GM18861 (cell line): ENCODE data around the gene ADSS1.
"Not testable (repeated sequence)": the region's sequence is repeated elsewhere in the genome, so short reads cannot be mapped to it uniquely, and the experiment has no call there.

ENCODE experiments used
- ATAC-seq: cut with Tn5 transposase; IDR thresholded peaks from one replicate; pipeline ENCODE4 v1.9.1; 2021; ENCODE audit not compliant: unreplicated experiment

Gene ADSS1

GRCh38 chr14:104714066-104714465, 10.0 kb upstream of the ADSS1 start:
- no peak for ATAC-seq

GRCh38 chr14:104714681-104715080, 9.3 kb upstream of the ADSS1 start:
- no peak for ATAC-seq

DNA sequence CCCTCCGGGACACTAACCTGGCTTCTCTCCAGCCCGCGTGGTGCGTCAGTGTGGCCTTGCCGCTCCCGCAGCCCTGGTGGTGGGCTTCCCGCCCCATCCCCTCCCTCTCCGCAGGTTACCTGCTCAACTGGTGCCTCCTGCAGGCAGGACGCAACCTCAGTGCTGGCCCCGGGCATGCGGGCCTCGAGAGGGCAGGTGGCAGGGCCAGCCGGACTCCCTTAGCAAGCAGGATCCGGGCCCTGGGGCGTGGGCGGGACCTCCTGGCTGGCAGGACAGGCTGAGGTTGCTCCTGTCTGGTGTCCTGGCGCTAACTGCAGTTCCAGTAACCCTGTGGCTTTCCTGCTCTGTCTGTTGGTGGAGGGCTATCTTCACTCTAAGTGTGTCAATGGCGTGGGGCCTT, 8.6 kb upstream of the ADSS1 start:
- ATAC-seq = no peak

GRCh38 chr14:104715871-104716270, 8.2 kb upstream of the ADSS1 start:
- ATAC-seq = no peak

- ATAC-seq = no peak
Observed at GRCh38 chr14:104717137-104717536, 6.9 kb upstream of the ADSS1 start.

- no peak for ATAC-seq
Observed at GRCh38 chr14:104717646-104718045, 6.4 kb upstream of the ADSS1 start.

- ATAC-seq = no peak
Observed at GRCh38 chr14:104718147-104718546, 5.9 kb upstream of the ADSS1 start.

- no peak for ATAC-seq
Observed at GRCh38 chr14:104718871-104719270, 5.2 kb upstream of the ADSS1 start.

GRCh38 chr14:104719343-104719742, 4.7 kb upstream of the ADSS1 start:
- no peak for ATAC-seq

DNA sequence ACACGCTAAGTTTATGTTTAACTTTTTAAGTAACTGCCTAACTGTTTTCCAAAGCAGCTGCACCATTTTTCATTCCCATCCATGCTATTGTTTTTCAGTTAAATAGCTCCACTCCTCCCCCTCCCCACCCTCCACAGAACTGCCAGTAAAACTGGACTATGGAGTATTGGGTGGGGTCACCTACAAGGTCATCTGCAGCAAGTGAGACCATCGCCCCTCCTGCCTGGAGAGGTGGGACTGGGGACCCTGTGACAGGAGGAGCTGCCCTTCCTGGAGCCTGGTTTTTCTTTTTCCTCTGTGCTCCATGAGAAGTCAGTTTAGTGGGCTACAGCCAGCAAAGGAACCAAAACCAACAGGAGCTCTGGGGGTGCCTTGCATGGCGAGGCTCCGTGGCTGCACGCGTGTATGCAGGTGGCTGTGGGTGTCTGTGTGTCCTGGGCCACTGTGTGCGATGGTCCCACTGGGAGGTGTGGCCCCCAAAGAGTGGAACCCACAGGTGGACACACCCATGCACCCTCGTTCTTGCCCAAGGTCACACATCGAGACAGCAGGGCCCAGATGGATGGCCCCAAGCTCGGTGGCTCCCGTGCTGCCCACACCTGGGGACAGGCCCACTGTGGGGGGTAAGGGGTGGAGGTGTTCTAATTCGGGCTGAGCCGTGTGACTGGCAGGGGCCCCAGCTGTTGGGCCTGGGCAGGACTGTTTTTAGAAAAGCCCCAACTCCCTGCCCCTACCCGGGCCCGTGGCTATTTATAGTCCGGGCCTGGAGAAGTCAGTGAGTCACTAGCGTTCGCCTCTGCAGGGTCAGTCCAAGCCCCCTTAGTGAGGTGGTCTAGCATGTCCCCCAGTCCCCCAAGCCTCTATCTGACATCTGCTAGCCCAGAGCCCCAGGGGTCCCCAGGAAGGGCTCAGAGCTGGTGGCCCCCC, 2.3 kb upstream of the ADSS1 start:
- ATAC-seq = no peak

DNA sequence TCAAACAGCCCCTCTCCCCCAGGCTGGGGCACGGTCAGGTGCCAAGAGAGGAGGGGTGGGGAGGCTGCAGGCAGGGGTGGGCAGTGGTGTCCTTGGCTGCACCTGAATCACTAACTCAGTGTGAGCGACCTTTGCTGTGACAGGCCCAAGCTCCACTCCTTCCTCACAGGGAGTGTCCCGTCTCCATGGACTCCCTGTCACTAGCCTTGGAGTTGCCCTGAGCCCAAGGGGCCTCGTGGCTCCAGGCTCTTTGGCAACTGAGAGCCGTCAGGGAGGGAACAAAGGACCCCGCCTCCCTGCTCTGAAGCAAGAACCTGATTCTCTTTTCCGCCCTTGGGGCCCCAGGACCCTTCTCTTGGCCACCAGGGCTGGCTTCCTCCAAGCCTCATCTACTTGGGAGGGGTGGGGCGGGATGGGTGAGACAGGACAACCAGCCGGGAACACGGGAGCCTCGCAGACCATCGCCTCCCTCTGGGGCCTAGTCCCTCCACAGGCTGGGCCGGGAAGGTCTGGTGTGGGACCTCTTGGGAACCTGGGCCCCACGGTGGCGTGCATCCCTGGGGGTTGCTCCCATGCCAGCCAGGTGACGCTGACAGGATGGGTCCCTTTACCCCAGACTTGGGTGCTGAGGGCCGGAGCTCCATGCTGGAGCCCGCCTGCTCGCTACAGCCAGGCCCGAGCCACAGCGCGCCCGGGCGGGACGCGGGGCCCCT, 935 bp upstream of the ADSS1 start:
- no peak for ATAC-seq

DNA sequence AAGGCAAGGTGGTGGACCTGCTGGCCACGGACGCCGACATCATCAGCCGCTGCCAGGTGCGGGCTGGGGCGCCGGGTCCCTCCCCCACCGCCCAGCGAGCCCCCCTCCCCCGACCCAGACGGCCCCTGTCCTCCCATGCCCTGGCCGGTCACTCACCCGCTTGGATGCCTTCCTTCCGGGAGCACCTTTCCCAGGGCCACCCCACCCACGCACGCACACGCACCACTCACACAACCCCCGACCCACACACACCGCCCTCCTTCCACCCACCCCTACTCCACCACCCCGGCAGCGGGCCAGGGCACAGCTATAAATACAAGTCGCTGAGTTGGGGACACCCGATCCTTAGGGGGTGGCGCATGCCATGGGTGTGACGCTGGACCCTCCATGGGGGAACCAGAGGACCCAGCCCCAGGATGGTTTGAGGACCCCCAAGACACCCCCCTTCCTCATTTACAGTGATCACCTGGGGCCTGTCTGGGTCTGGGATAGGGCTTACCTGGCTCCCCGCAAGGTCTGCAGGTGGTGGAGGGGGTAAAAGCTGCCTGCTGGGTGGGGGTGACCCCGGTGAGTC, 465 bp downstream of the ADSS1 start:
- ATAC-seq = no peak

DNA sequence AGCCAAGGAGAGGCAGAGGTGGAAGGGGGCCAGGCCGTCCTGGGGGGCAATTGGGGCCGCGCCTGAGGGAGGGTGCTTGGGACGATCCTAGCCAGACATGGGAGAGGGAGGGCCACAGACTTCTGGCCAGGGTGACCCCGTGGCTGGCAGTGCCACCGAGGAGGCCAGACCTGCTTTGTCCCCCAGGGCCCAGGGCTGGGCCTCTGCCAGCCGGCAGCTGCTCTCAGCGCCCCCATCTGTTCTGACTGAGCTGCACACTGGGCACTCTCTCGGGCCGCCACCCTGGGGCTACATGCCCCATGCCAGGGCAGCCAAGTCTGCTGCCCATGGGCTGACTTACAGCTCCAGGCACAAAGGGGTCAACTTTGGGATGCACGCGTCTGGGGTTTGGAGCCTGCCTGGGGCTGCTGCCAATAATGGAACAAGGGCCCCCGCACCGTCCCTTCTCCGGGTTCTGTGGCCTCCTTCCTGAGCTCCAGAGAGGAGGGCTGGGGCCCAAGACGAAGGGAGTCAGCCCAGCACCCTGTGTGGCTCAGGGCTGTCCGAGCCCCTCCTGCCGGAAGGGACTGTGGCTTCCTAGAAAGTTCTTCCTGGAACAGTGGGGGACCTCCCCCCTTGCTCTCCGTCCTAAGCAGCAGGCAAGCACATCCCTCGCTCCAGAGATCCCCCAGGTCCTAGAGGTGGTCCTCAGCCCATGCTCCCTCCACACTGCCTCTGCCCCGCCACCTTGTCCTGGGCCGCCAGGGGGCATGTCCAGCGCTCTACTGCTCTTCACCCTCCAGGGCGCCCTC, 1.1 kb downstream of the ADSS1 start:
- ATAC-seq = no peak

- ATAC-seq = no peak
Observed at GRCh38 chr14:104725772-104726548, 1.9 kb downstream of the ADSS1 start.

- ATAC-seq = no peak
Observed at GRCh38 chr14:104726600-104727451, 2.8 kb downstream of the ADSS1 start.

GRCh38 chr14:104728631-104729030, 4.6 kb downstream of the ADSS1 start:
- no peak for ATAC-seq

DNA sequence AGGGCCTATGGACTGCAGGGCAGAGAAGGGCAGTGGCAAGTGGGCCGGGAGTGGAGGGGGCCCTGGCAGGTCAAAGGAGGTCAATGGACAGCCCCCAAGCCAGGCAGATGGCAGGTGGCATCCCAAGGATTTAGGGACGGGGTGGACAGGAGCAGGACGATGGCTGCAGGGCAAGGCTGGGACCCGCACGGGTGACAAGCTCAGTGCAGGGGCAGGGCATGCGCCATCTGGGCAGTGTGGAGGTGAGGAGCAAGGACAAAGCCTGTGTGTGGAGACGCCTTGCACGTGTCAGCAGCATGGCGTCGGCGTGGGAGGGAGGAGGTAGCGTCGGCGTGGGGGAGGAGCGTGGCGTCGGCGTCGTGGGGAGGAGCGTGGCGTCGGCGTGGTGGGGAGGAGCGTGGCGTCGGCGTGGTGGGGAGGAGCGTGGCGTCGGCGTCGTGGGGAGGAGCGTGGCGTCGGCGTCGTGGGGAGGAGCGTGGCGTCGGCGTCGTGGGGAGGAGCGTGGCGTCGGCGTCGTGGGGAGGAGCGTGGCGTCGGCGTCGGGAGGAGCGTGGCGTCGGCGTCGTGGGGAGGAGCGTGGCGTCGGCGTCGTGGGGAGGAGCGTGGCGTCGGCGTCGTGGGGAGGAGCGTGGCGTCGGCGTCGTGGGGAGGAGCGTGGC, 5.3 kb downstream of the ADSS1 start:
- ATAC-seq = not testable (repeated sequence)

DNA sequence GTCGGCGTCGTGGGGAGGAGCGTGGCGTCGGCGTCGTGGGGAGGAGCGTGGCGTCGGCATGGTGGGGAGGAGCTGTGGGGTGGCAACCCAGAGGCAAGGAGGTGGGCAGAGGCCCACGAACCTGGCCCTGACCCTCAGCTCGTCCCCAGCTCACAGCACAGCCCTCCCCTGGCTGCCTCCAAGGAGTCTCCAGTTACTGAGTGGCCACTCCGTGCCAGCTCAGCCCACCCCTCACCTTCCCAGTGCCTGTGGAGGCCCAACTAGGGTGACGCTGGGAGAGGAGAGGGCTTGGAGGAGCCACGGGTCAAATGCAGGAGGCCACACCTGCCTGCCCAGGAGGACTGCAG, 5.8 kb downstream of the ADSS1 start:
- ATAC-seq = no peak

DNA sequence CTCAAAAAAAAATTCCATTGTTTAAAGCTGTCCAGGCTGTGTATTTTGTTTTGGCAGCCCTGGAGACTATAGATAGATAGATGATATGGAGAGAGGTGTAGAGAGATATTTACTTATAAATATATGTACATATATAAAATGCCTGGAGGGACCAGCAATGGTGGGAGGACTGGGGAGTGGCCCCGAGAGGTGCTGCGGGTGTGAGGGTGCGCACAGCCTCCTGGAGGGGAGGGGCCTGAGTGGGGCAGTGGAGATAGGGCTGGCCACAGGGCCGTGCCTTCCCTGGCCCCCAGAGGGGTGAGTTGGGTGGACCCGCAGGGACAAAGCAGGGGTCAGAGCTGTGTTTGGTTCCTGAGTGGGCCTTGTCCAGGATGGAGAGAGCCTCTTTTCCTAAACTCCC, 6.5 kb downstream of the ADSS1 start:
- no peak for ATAC-seq
